Measurements from ENCODE around the gene GNAQ. TPM values are rescaled to one million over a fixed set of nuclear protein-coding genes. Genes with fewer than 3 reads are reported as not detected.
"Not testable (repeated sequence)": the region's sequence is repeated elsewhere in the genome, so short reads cannot be mapped to it uniquely, and the experiment has no call there.

GNAQ gene
- total and polyA plus RNA-seq, 5 donors from 2014 or later: 8.5 to 79.4 (median 17.4) TPM

DNA sequence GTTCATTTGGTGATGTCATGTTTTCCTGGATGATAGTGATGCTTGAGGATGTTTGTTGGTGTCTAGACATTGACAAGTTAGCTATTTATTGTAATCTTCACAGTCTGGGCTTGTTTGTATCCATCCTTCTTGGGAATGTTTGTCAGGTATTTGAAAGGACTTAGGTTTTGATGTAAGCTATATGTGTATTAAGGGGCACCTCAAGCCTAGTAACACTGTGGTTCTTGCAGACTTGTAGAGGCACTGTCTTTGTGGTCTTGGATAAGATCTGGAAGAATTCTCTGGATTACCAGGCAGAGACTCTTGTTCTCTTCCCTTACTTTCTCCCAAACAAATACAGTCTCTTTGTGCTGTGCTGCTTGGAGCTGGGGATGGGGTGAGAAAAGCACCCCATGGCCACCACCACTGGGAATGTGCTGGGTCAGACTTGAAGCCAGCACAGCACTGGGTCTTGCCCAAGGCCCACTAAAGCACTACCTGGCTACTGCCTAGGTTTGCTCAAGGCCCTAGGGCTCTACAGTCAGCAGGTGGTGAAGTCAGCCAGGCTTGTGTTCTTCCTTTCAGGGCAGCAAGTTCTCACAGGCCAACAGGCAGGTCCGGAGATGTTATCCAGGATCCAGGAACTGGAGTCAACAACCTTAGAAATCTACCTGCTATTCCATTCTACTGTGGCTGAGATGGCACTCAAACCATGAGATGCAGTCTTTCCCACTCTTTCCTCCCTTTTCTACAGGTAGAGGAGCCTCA lies 334.2 kb downstream of the GNAQ start:
- no peaks in the 10 kb centered on the region for H3K36me3 Mint-ChIP-seq
- H3K27me3 Mint-ChIP-seq: peaks cover 53% of the 10 kb centered on the region
- Histone ChIP-seq H3K27ac (ENCODE audit: insufficient read depth, low read length, poor library complexity, severe bottlenecking) (no peak overlapping the region), H3K4me3 (ENCODE audit: low read depth, low read length) (no peak overlapping the region), H3K36me3 (ENCODE audit: control insufficient read depth, insufficient read depth, low read length) (no peaks in the 10 kb centered on the region), H3K27me3 (ENCODE audit: control insufficient read depth, insufficient read depth, low read length) (peaks cover 3% of the 10 kb centered on the region), H3K9me3 (ENCODE audit: control insufficient read depth in 2 of 2, low read length in 2 of 2) (peaks cover 0 to 4% of the 10 kb centered on the region in 2 experiments), H3K4me1 (ENCODE audit: control insufficient read depth, insufficient read depth, low read length, poor library complexity, severe bottlenecking) (no peaks in the 10 kb centered on the region)
- no peak overlapping the region for H3K27ac Mint-ChIP-seq
- ATAC-seq (ENCODE audit: low read depth in 2 of 2) (no peak), DNase-seq (no peak)
- H3K4me3 Mint-ChIP-seq: no peak overlapping the region
- peaks cover 2 to 18% (median 6%) of the 10 kb centered on the region in 7 donors for H3K9me3 Mint-ChIP-seq
- H3K4me1 Mint-ChIP-seq: no peaks in the 10 kb centered on the region

GRCh38 chr9:77690723-77691122 lies 340.9 kb downstream of the GNAQ start:
- H3K27me3 Mint-ChIP-seq: peaks cover 34% of the 10 kb centered on the region
- not testable (repeated sequence) for H3K27me3 ChIP-seq (ENCODE audit: control insufficient read depth, insufficient read depth, low read length); DNase-seq; H3K27ac Mint-ChIP-seq; H3K4me3 Mint-ChIP-seq; H3K4me1 Mint-ChIP-seq; H3K27ac ChIP-seq (ENCODE audit: insufficient read depth, low read length, poor library complexity, severe bottlenecking); ATAC-seq (ENCODE audit: low read depth in 2 of 2); H3K36me3 Mint-ChIP-seq; H3K9me3 Mint-ChIP-seq; H3K4me3 ChIP-seq (ENCODE audit: low read depth, low read length); H3K36me3 ChIP-seq (ENCODE audit: control insufficient read depth, insufficient read depth, low read length); H3K9me3 ChIP-seq (ENCODE audit: control insufficient read depth in 2 of 2, low read length in 2 of 2); H3K4me1 ChIP-seq (ENCODE audit: control insufficient read depth, insufficient read depth, low read length, poor library complexity, severe bottlenecking)

DNA sequence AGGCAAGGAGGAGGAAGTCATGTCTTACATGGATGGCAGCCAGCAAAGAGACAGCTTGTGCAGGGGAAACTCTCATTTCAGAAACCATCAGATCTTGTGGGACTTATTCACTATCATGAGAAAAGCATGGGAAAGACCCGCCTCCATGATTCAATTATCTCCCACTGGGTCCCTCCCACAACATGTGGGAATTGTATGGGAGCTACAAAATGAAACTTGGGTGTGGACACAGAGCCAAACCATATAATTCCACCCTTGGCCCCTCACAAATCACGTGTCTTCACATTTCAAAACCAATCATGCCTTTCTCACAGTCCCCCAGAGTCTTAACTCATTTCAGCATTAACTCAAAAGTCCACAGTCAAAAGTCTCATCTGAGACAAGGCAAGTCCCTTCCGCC lies 341.5 kb downstream of the GNAQ start:
- not testable (repeated sequence) for H3K27ac Mint-ChIP-seq; DNase-seq; H3K4me1 ChIP-seq (ENCODE audit: control insufficient read depth, insufficient read depth, low read length, poor library complexity, severe bottlenecking); H3K9me3 ChIP-seq (ENCODE audit: control insufficient read depth in 2 of 2, low read length in 2 of 2); H3K4me1 Mint-ChIP-seq; H3K4me3 ChIP-seq (ENCODE audit: low read depth, low read length); H3K36me3 ChIP-seq (ENCODE audit: control insufficient read depth, insufficient read depth, low read length); ATAC-seq (ENCODE audit: low read depth in 2 of 2); H3K27me3 ChIP-seq (ENCODE audit: control insufficient read depth, insufficient read depth, low read length); H3K27ac ChIP-seq (ENCODE audit: insufficient read depth, low read length, poor library complexity, severe bottlenecking); H3K9me3 Mint-ChIP-seq; H3K4me3 Mint-ChIP-seq; H3K36me3 Mint-ChIP-seq
- peaks cover 31% of the 10 kb centered on the region for H3K27me3 Mint-ChIP-seq

- H3K27ac ChIP-seq (ENCODE audit: insufficient read depth, low read length, poor library complexity, severe bottlenecking); H3K4me1 Mint-ChIP-seq; H3K9me3 Mint-ChIP-seq; H3K36me3 Mint-ChIP-seq; ATAC-seq (ENCODE audit: low read depth in 2 of 2); H3K27ac Mint-ChIP-seq; H3K4me3 ChIP-seq (ENCODE audit: low read depth, low read length); H3K4me3 Mint-ChIP-seq; H3K27me3 ChIP-seq (ENCODE audit: control insufficient read depth, insufficient read depth, low read length); H3K4me1 ChIP-seq (ENCODE audit: control insufficient read depth, insufficient read depth, low read length, poor library complexity, severe bottlenecking); H3K9me3 ChIP-seq (ENCODE audit: control insufficient read depth in 2 of 2, low read length in 2 of 2); H3K36me3 ChIP-seq (ENCODE audit: control insufficient read depth, insufficient read depth, low read length); DNase-seq: not testable (repeated sequence)
- H3K27me3 Mint-ChIP-seq: peaks cover 18% of the 10 kb centered on the region
Measured at GRCh38 chr9:77687737-77688136, 343.9 kb downstream of the GNAQ start.

DNA sequence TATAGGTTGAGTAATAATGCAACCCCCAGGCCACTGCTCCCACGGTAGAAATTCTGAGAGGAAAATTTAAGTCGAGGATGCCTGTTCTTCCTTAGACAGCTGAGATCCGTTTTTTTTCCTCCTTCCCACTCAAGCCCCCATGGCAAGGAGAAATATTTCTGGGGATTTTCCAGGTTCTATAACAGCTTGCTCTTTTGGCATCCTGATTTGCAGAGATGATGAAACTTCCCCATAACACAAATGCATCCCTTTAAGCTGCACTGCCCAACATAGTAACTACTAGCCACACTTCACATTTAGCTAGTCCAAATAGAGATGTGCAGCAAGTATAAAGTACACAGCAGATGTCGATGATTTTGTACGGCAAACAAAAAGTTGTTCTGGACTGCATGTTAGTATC lies 351.0 kb downstream of the GNAQ start:
- Mint-ChIP-seq H3K27ac (peak overlapping the region in 1 of 3 donors; percentile 43), H3K4me3 (no peak overlapping the region)
- no peak for ATAC-seq (ENCODE audit: low read depth in 2 of 2)

DNA sequence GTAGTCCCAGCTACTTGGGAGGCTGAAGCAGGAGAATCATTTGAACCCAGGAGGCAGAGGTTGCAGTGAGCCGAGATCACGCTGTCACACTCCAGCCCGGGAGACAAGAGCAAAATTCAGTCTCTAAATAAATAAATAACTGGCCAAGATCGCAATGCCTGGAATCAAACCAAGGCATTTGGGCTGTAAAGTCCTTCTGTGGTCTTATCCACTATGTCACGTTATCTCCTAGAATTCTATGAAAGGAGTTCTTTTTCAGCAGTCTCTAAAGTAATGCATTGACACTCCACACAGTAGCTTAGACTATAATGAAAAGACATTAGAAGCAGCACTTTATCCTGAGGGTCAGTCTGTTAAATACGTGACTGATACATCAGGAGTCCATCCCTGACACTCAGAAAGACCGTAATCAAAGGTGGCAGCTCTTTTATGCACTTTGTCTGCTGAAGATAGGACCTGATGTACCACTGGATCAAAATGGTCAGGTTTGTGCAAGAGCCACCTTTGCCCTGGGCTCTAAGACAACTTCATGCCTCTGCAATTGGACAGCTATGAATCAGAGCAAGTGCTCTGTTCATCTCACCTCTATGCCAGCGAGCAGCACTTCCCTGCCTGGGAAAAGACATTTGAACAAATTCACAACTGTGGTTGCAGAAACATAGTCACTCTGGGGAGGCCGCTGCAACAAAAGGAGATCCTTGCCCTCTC lies 351.8 kb downstream of the GNAQ start:
- no peaks in the 10 kb centered on the region for H3K36me3 Mint-ChIP-seq
- Histone ChIP-seq H3K4me3 (ENCODE audit: low read depth, low read length) (no peak overlapping the region), H3K4me1 (ENCODE audit: control insufficient read depth, insufficient read depth, low read length, poor library complexity, severe bottlenecking) (no peaks in the 10 kb centered on the region), H3K27ac (ENCODE audit: insufficient read depth, low read length, poor library complexity, severe bottlenecking) (no peak overlapping the region), H3K36me3 (ENCODE audit: control insufficient read depth, insufficient read depth, low read length) (no peaks in the 10 kb centered on the region), H3K9me3 (ENCODE audit: control insufficient read depth in 2 of 2, low read length in 2 of 2) (no peaks in the 10 kb centered on the region), H3K27me3 (ENCODE audit: control insufficient read depth, insufficient read depth, low read length) (no peaks in the 10 kb centered on the region)
- no peaks in the 10 kb centered on the region for H3K4me1 Mint-ChIP-seq
- ATAC-seq (ENCODE audit: low read depth in 2 of 2): no peak
- H3K4me3 Mint-ChIP-seq: no peak overlapping the region
- H3K9me3 Mint-ChIP-seq: peaks cover 0 to 2% (median 0%) of the 10 kb centered on the region in 7 donors
- DNase-seq: no peak
- H3K27ac Mint-ChIP-seq: peak overlapping the region in 1 of 3 donors; percentile 43
- peaks cover 10% of the 10 kb centered on the region for H3K27me3 Mint-ChIP-seq

More for the DNA sequence above, 351.0 kb downstream of the GNAQ start:
- Mint-ChIP-seq H3K27me3 (peaks cover 10% of the 10 kb centered on the region), H3K9me3 (peaks cover 0 to 2% (median 0%) of the 10 kb centered on the region in 7 donors), H3K4me1 (no peaks in the 10 kb centered on the region), H3K36me3 (no peaks in the 10 kb centered on the region)
- no peaks in the 10 kb centered on the region for H3K27me3 ChIP-seq (ENCODE audit: control insufficient read depth, insufficient read depth, low read length)
- no peak overlapping the region for H3K27ac ChIP-seq (ENCODE audit: insufficient read depth, low read length, poor library complexity, severe bottlenecking)
- no peaks in the 10 kb centered on the region for H3K36me3 ChIP-seq (ENCODE audit: control insufficient read depth, insufficient read depth, low read length)
- no peak overlapping the region for H3K4me3 ChIP-seq (ENCODE audit: low read depth, low read length)
- DNase-seq: no peak
- H3K4me1 ChIP-seq (ENCODE audit: control insufficient read depth, insufficient read depth, low read length, poor library complexity, severe bottlenecking): no peaks in the 10 kb centered on the region
- H3K9me3 ChIP-seq (ENCODE audit: control insufficient read depth in 2 of 2, low read length in 2 of 2): no peaks in the 10 kb centered on the region

DNA sequence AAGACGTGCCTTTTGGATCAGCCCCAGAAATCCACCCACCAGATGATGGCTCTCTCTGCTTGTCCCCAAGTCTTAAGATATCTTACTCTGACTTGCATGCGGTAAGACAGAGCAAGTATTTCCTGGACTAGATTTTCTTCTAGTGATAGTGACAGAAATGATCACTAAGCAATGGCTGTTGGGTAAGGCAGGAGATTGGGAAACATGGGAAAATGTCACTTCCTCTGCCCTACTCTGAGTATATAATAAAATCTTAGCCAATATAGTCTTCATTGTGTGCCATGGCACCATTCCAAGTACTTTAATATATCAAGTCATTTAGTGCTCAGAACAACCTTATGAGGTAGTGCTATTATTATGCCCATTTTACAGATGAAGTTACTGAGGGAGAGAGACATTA lies 352.5 kb downstream of the GNAQ start:
- DNase-seq (no peak), ATAC-seq (ENCODE audit: low read depth in 2 of 2) (no peak)
- H3K9me3 Mint-ChIP-seq: peaks cover 0 to 2% (median 0%) of the 10 kb centered on the region in 7 donors
- no peaks in the 10 kb centered on the region for H3K4me1 ChIP-seq (ENCODE audit: control insufficient read depth, insufficient read depth, low read length, poor library complexity, severe bottlenecking)
- H3K36me3 ChIP-seq (ENCODE audit: control insufficient read depth, insufficient read depth, low read length): no peaks in the 10 kb centered on the region
- no peaks in the 10 kb centered on the region for H3K4me1 Mint-ChIP-seq
- no peaks in the 10 kb centered on the region for H3K36me3 Mint-ChIP-seq
- peaks cover 10% of the 10 kb centered on the region for H3K27me3 Mint-ChIP-seq
- no peak overlapping the region for H3K4me3 ChIP-seq (ENCODE audit: low read depth, low read length)
- no peaks in the 10 kb centered on the region for H3K27me3 ChIP-seq (ENCODE audit: control insufficient read depth, insufficient read depth, low read length)
- H3K27ac ChIP-seq (ENCODE audit: insufficient read depth, low read length, poor library complexity, severe bottlenecking): no peak overlapping the region
- H3K4me3 Mint-ChIP-seq: no peak overlapping the region
- H3K27ac Mint-ChIP-seq: no peak overlapping the region
- no peaks in the 10 kb centered on the region for H3K9me3 ChIP-seq (ENCODE audit: control insufficient read depth in 2 of 2, low read length in 2 of 2)

All from CD4-positive, CD25-positive, alpha-beta regulatory T cell (primary cell).